NCI-H774 (cell line): ENCODE results near the gene CD160.
"Not testable (repeated sequence)": the region's sequence is repeated elsewhere in the genome, so short reads cannot be mapped to it uniquely, and the experiment has no call there.

Experiments used
- DNase-seq: peaks from one replicate; lab custom pipeline; 2025; lab: John Stamatoyannopoulos, UW

Gene CD160

GRCh38 chr1:145710291-145711027 is 8.8 kb upstream of the CD160 start:
- no peak for DNase-seq

GRCh38 chr1:145711213-145711651 is 8.1 kb upstream of the CD160 start:
- DNase-seq: no peak

DNA sequence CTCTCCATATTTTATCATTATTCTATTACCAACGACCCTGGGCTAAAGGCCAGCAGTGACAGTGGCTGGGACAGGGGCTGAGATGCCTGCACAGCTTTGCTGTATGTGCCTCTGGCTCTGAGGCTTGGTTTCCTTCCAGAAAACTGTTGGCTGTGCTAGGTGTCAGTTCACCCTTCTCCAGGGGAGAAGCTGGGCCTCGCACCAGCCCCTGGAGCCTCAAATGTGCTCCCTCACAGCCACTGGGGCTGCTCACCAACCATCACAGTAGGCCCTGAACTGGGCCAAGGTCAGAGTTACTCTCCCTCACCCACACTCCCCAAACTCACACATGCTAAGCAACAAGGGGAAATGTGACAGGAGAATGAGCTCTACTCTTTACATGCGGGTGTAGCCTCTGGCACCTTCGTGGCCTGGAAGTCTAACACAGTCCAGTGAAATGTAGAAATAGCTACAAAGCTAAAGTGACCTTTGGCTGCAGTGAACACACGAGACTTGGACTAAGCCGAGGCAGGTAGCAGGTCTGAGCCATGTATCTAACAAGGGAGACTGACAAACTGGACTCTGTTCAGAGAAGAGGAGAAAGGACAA is 4.7 kb upstream of the CD160 start:
- no peak for DNase-seq

DNA sequence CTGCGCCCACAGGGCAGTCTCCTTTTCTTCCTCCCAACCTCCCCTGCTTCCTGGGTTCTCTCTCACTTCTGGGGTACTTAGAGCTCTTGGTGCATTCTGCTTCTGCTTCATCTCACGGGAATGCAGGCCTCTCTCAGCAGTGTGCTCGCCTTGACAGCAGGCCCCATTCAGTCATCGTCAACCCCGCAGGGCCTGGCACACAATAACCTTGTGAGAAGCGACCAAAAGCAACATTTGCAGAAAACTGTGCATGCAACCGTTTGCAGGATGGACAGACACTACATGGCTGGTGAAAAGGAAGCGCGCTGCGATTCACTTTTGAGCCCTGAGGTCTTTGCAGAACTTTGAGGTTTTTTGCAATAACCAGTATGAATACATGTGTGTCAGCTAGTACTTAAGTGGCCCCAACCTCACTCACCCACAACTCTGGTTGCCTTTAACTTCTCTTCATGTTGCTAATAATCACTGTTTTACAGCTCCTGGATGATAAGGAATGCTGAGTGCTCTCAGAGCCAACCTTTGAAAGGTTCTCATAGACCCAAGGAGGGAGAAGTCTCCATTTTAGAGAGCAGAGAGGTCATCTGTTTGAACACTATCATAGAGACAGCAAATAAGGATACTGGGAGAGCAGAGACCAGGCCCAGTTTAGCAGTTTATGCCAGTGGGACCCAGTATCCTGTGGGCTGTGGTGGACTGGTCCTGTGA is 2.5 kb upstream of the CD160 start:
- DNase-seq: no peak

- no peak for DNase-seq
Observed at GRCh38 chr1:145717833-145718232, 1.5 kb upstream of the CD160 start.

DNA sequence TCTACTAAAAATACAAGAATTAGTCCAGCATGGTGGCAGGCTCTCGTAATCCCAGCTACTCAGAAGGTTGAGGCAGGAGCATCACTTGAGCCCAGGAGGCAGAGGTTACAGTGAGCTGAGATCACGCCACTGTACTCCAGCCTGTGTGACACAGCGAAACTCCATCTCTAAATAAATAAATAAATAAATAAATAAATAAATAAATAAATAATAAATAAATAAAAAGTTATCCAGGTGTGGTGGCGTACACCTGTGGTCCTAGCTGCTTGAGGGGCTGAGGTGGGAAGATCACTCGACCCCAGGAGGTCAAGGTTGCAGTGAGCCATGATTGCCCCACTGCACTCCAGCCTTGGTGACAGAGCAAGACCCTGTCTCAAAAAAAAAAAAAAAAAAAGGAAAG is 834 bp upstream of the CD160 start:
- not testable (repeated sequence) for DNase-seq

DNA sequence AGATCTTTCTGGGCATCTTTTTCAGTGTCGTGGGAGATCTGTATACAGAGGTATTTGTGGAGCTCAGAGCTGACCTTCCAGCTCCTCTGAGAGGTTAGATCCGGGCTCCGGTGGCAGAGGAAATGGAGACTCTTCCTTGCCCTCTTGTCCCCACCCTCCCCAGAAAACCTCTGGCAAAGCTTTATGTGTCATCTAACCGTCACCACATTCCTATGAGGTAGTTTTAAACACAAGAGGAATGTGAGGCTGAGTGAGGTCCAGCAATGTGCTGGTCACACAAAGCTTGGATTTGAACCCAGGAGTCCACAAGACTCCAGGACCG is 1.2 kb downstream of the CD160 start:
- DNase-seq: no peak

- peak; percentile 32 for DNase-seq
Observed at GRCh38 chr1:145720878-145721671, 1.8 kb downstream of the CD160 start.

GRCh38 chr1:145726193-145726592 is 6.9 kb downstream of the CD160 start:
- not testable (repeated sequence) for DNase-seq

GRCh38 chr1:145729196-145729595 is 9.9 kb downstream of the CD160 start:
- DNase-seq: no peak

GRCh38 chr1:145729666-145730436 is 10.6 kb downstream of the CD160 start:
- no peak for DNase-seq

DNA sequence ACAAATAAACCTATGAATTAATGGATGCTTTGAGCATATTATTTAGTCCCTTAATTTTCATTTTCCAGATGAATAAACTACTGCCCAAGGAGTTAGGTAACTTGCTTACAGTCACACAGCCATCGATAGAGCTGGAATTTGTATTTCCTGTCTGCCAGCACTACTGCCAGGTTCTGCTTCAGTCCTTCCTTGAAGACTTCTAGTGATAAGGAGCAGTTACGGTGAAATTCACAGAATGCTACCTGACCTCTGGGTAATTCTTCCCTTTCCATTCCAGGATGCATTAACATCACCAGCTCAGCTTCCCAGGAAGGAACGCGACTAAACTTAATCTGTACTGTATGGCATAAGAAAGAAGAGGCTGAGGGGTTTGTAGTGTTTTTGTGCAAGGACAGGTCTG is 11.2 kb downstream of the CD160 start:
- DNase-seq: no peak

- no peak for DNase-seq
Observed at GRCh38 chr1:145730900-145731299, 11.6 kb downstream of the CD160 start.

DNA sequence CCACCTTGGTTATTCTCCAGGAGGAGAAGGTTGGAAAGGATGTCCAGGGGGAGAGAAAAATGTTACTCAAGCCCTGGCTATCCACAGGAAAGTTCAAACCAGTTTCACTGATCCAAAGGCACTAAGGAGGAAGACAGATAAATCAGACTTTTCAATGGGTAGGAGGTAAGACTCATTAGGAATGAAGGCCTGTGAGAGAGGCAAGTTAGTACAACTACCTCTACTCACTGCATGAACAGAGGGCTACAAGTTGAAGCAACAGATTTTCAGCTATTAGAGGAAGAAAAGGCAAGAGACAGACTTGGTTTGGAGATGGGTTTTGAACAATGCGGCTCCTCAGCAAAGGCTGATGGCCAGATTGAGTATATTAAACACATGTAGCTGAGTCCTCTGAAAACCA is 16.9 kb downstream of the CD160 start:
- no peak for DNase-seq

DNA sequence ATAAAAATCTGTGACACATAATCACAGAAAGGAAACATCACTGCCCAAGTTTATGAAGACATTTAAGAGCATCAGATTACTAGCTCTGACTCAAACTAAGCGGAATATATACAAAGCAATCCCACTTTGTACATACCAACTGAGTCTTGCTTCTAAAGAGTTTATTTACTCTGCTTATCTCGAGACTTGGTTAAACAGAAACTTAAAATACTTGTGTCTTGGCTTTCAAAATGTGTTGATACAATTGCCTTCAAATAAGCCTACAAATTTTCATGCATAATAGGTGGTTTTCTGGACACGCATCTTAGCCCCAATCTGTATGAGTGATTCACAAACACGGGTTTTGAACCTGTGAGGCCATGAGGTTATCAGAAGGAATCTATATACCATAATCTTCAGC is 21.0 kb downstream of the CD160 start:
- DNase-seq: no peak

DNA sequence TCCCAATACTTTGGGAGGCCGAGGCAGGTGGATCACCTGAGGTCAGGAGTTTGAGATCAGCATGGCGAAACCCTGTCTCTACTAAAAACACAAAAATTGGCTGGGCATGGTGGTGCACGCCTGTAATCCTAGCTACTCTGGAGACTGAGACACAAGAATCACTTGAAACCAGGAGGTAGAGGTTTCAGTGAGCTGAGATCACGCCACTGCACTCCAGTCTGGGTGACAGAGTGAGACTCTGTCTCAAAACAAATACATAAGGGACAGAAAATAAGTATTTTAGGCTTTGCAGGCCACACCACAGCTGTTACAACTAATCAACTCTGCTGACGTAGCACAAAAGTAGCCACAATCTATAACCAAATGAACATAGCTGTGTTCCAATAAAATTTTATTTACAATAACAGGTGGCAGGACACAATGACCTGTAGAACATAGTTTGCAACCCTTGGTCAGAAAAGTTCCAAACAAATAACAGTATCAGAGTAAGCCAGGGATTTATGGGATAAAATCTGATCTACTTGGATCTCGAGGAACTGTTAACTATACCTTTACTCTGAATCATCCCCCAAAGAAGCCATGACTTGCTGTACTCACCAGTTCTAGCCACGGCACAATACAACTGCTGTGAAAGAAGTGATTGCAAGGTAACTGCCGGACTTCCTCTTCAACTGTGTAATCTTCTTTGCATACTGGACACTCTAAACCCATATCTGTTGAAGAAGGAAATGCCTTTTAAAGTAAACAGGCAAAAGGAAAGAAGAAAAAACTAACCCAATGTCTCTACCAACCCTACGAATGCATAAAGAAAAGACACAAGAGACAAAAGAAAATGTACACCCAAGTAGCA is 28.3 kb downstream of the CD160 start:
- no peak for DNase-seq

DNA sequence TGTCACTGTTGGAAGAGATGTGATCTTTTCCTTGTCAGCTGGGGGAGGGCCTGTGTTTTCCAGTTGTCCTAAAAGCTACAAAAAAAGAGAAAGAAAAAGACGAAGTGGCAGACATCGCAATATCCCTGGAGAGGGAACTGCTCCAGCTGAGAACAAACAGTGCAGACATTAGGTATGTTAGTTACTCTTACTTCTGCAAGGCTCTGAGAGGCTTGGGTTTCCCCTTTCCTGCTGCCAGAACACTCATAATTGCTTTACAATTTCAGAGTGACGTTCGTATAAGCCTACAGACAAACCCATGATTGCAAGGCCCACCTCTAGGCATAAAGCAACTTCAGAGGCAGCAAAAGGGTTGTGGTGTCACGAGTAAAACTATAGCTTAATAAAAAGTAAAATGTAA is 31.1 kb downstream of the CD160 start:
- no peak for DNase-seq

- DNase-seq: no peak
Observed at GRCh38 chr1:145751491-145752037, 32.3 kb downstream of the CD160 start.

DNA sequence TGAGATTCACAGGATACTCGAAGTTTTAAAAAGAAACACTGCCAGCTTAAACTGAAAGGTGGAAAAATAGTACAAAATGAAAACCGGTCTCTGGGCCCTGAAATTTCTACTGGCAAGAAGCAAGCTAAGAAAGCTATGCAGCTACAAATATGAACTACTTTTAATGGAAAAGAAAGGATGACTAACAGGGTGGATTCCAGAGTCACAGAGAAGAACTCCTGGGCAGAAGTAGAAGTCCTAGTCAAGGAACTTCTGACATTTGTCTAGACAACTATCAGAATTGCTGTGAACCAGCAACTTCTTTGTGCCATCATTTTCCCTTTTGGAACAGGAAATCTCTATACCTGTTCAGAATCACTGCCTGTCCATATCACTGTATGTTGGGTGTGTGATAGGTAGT is 38.1 kb downstream of the CD160 start:
- DNase-seq: no peak

DNA sequence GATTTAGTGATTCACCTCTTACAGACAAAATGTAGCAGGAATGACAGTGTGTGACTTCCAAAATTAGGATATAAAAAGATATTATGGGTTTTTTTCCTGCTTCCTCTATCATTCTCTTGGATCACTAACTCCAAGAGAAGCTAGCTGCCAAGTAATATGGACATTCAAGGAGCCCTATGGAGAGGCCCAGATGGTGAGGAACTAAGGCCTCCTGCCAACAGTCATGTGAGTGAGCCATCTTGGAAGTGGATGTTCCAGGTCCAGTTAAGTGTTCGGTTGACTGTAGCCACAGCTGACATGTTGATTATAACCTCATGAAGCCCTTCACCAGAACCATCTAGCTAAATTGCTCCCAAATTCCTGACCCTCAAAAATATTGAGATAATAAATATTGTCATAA is 38.8 kb downstream of the CD160 start:
- DNase-seq: no peak

GRCh38 chr1:145758575-145758974 is 39.3 kb downstream of the CD160 start:
- no peak for DNase-seq
